ENCODE measurements around the gene FKRP. TPM values are rescaled to one million over a fixed set of nuclear protein-coding genes. Genes with fewer than 3 reads are reported as not detected.

FKRP gene
- total RNA-seq, 1 experiment from 2014 or later, result 10.6 TPM

- intact Hi-C loops (cut with micrococcal nuclease; ENCODE audit: unreplicated experiment), result no loop called here
- Histone ChIP-seq H2AFZ (no peak overlapping the region), H4K20me1 (ENCODE audit: insufficient read depth) (peaks cover 32% of the 10 kb centered on the region), H3F3A (ENCODE audit: insufficient read depth, low read depth) (peaks cover 28% of the 10 kb centered on the region; the same call in 1 of the 2 replicates), H3K27me3 (ENCODE audit: insufficient read depth, low read depth) (no peaks in the 10 kb centered on the region), H3K9me2 (ENCODE audit: insufficient read depth) (no peaks in the 10 kb centered on the region), H3K4me2 (no peak overlapping the region), H3K27ac (no peak overlapping the region), H3K9me3 (ENCODE audit: insufficient read depth, low read depth) (no peaks in the 10 kb centered on the region), H3K79me2 (ENCODE audit: low read depth) (peaks cover 34% of the 10 kb centered on the region), H3K36me3 (ENCODE audit: low read depth) (peaks cover 42% of the 10 kb centered on the region), H3K4me1 (replicated peaks; ENCODE audit: insufficient read depth) (peaks cover 26% of the 10 kb centered on the region), H3K4me3 (no peak overlapping the region)
- peak in 1 of 2 experiments; percentile 28 for DNase-seq
- no TSS peak for BruUV-seq (replicated peaks)
- ChIA-PET POLR2A (ENCODE audit: unreplicated experiment) (no interaction called here), CTCF (interaction anchor here (0.6 kb wide), 1 partner anchor 23 kb away, joined by 6 read pairs; no protein-coding TSS in a partner anchor)
- TF ChIP-seq EZH2 (IDR thresholded peaks at IDR 0.05; ENCODE audit: low read depth), result no peak
These were observed 18.1 kb upstream of the FKRP start for GRCh38 chr19:46727757-46728156.

GRCh38 chr19:46728208-46728607 lies 17.6 kb upstream of the FKRP start:
- BruUV-seq (replicated peaks), result no TSS peak
- ChIA-PET CTCF (interaction anchor here (0.6 kb wide), 2 partner anchors 23 to 27 kb away, joined by 6 to 7 read pairs; no protein-coding TSS in a partner anchor), POLR2A (ENCODE audit: unreplicated experiment) (no interaction called here)
- Histone ChIP-seq H3F3A (ENCODE audit: insufficient read depth, low read depth) (peaks cover 32% of the 10 kb centered on the region; the same call in 1 of the 2 replicates), H4K20me1 (ENCODE audit: insufficient read depth) (peaks cover 35% of the 10 kb centered on the region), H3K4me3 (no peak overlapping the region), H3K36me3 (ENCODE audit: low read depth) (peaks cover 39% of the 10 kb centered on the region), H3K27me3 (ENCODE audit: insufficient read depth, low read depth) (no peaks in the 10 kb centered on the region), H3K9me3 (ENCODE audit: insufficient read depth, low read depth) (no peaks in the 10 kb centered on the region), H3K79me2 (ENCODE audit: low read depth) (peaks cover 38% of the 10 kb centered on the region), H2AFZ (no peak overlapping the region), H3K27ac (no peak overlapping the region), H3K4me2 (no peak overlapping the region), H3K4me1 (replicated peaks; ENCODE audit: insufficient read depth) (peaks cover 31% of the 10 kb centered on the region), H3K9me2 (ENCODE audit: insufficient read depth) (no peaks in the 10 kb centered on the region)
- DNase-seq, result no peak
- TF ChIP-seq EZH2 (IDR thresholded peaks at IDR 0.05; ENCODE audit: low read depth) (no peak), CTCF (conservative IDR thresholded peaks at IDR 0.05) (no peak)
- intact Hi-C loops (cut with micrococcal nuclease; ENCODE audit: unreplicated experiment), result no loop called here

DNA sequence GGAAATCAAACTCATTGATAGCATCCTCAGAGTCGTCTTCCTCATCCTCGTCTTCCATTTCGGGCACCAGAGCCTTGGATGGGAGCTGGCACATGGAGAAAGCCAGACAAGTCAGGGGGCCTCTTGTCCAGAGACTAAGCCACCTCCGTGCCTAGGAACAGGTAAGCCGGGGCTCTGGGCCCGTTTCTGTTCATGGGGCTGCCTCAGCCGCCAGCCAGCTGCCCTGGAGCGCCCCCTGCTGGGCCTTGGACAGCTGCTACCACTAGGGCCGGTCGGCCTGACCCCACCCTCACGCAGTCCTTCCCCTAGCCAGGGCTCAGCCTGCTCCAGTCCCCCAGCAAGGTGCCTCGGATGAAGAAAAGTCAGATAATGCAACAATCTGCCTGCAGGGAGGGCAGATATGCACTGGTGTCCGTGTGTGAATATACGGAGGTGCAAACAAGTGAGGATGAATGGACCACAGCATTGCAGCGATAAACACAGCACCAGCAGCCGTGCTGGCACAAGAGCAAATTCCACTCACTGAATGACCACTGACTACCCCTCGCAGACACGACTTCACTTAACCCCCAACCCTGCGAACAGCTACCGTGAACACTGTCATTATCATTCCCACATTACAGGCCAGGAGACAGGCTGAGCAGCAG lies 17.0 kb upstream of the FKRP start:
- H3F3A ChIP-seq (ENCODE audit: insufficient read depth, low read depth), result peaks cover 39% of the 10 kb centered on the region
- intact Hi-C loops (cut with micrococcal nuclease; ENCODE audit: unreplicated experiment), result no loop called here
- H3K9me2 ChIP-seq (ENCODE audit: insufficient read depth), result no peaks in the 10 kb centered on the region
- no peaks in the 10 kb centered on the region for H3K9me3 ChIP-seq (ENCODE audit: insufficient read depth, low read depth)
- H3K79me2 ChIP-seq (ENCODE audit: low read depth), result peaks cover 41% of the 10 kb centered on the region
- H3K27ac ChIP-seq, result no peak overlapping the region
- no peak overlapping the region for H2AFZ ChIP-seq
- ChIA-PET CTCF (interaction anchor here (0.6 kb wide), 2 partner anchors 26 to 130 kb away, joined by 4 to 7 read pairs; no protein-coding TSS in a partner anchor), POLR2A (ENCODE audit: unreplicated experiment) (no interaction called here)
- H3K27me3 ChIP-seq (ENCODE audit: insufficient read depth, low read depth), result no peaks in the 10 kb centered on the region
- peak in 1 of 2 experiments; percentile 45 for DNase-seq
- TF ChIP-seq EZH2 (IDR thresholded peaks at IDR 0.05; ENCODE audit: low read depth) (no peak), CTCF (conservative IDR thresholded peaks at IDR 0.05) (peak; percentile 97)
- no peak overlapping the region for H3K4me2 ChIP-seq
- no TSS peak for BruUV-seq (replicated peaks)
- H4K20me1 ChIP-seq (ENCODE audit: insufficient read depth), result peaks cover 41% of the 10 kb centered on the region
- peaks cover 37% of the 10 kb centered on the region for H3K4me1 ChIP-seq (replicated peaks; ENCODE audit: insufficient read depth)
- peaks cover 42% of the 10 kb centered on the region for H3K36me3 ChIP-seq (ENCODE audit: low read depth)
- H3K4me3 ChIP-seq, result no peak overlapping the region

Data from PC-9 (cell line).